Stimulated activated CD4-positive, alpha-beta T cell treated with anti-CD3 and anti-CD28 coated beads, Interleukin-1b, Interleukin-23, amount 100 ng/mL, for 4 hours (primary cell): Measurements from ENCODE around the gene L3MBTL4.

ENCODE experiments used
- DNase-seq, 2 donors: peaks; one replicate each; pipeline ENCODE4 v3.0.0-alpha.2; 2020; ENCODE audit warnings: low read depth in 2 of 2

The L3MBTL4 gene

GRCh38 chr18:6366776-6367175 lies 47.9 kb downstream of the L3MBTL4 start:
- DNase-seq: no peak

GRCh38 chr18:6365385-6365784 lies 49.3 kb downstream of the L3MBTL4 start:
- DNase-seq: no peak

- no peak for DNase-seq
Measured at GRCh38 chr18:6363216-6363615, 51.5 kb downstream of the L3MBTL4 start.

GRCh38 chr18:6362559-6363129 lies 52.1 kb downstream of the L3MBTL4 start:
- no peak for DNase-seq

GRCh38 chr18:6357668-6358067 lies 57.0 kb downstream of the L3MBTL4 start:
- DNase-seq: no peak

- no peak for DNase-seq
Measured at GRCh38 chr18:6355789-6356589, 58.7 kb downstream of the L3MBTL4 start.

- DNase-seq: no peak
Measured at GRCh38 chr18:6352275-6352674, 62.4 kb downstream of the L3MBTL4 start.

- no peak for DNase-seq
Measured at GRCh38 chr18:6342990-6343389, 71.7 kb downstream of the L3MBTL4 start.

GRCh38 chr18:6341709-6342108 lies 73.0 kb downstream of the L3MBTL4 start:
- DNase-seq: no peak

GRCh38 chr18:6341303-6341702 lies 73.4 kb downstream of the L3MBTL4 start:
- DNase-seq: no peak

GRCh38 chr18:6340121-6340520 lies 74.6 kb downstream of the L3MBTL4 start:
- no peak for DNase-seq

GRCh38 chr18:6336239-6336638 lies 78.5 kb downstream of the L3MBTL4 start:
- no peak for DNase-seq

GRCh38 chr18:6333981-6334380 lies 80.7 kb downstream of the L3MBTL4 start:
- DNase-seq: no peak

- DNase-seq: no peak
Measured at GRCh38 chr18:6331872-6332271, 82.8 kb downstream of the L3MBTL4 start.

GRCh38 chr18:6330786-6331185 lies 83.9 kb downstream of the L3MBTL4 start:
- no peak for DNase-seq

GRCh38 chr18:6328621-6329010 lies 86.1 kb downstream of the L3MBTL4 start:
- no peak for DNase-seq

- no peak for DNase-seq
Measured at GRCh38 chr18:6327895-6328620, 86.7 kb downstream of the L3MBTL4 start.

GRCh38 chr18:6327485-6327884 lies 87.2 kb downstream of the L3MBTL4 start:
- DNase-seq: no peak

GRCh38 chr18:6326566-6326965 lies 88.1 kb downstream of the L3MBTL4 start:
- DNase-seq: no peak

- DNase-seq: no peak
Measured at GRCh38 chr18:6323319-6323889, 91.3 kb downstream of the L3MBTL4 start.

GRCh38 chr18:6315517-6316331 lies 99.0 kb downstream of the L3MBTL4 start:
- no peak for DNase-seq

- no peak for DNase-seq
Measured at GRCh38 chr18:6313415-6313814, 101.3 kb downstream of the L3MBTL4 start.
